22Rv1 (cell line): Measurements from ENCODE around the gene ADAMTS9.

ENCODE experiments used
- H3K27ac ChIP-seq: fragments of 450-650 bp; 2 replicates; pipeline ENCODE4 v1.5.1; 2017
- CTCF ChIP-seq: fragments of 450-650 bp; IDR thresholded peaks from 2 replicates; pipeline ENCODE4 v1.5.1; 2017; ENCODE audit warnings: mild to moderate bottlenecking
- ZFX ChIP-seq: fragments of 450-650 bp; IDR thresholded peaks from 2 replicates; pipeline ENCODE4 v1.6.1; 2017; ENCODE audit warnings: antibody characterized with exemption, borderline replicate concordance

The ADAMTS9 gene

GRCh38 chr3:64490180-64490724, 197.5 kb downstream of the ADAMTS9 start:
- H3K27ac ChIP-seq = no peak overlapping the region; the same call in 1 of the 2 replicates
- TF ChIP-seq CTCF (no peak), ZFX (no peak)

- peak overlapping the region; percentile 50 for H3K27ac ChIP-seq
- TF ChIP-seq ZFX (no peak), CTCF (no peak)
These were observed 198.3 kb downstream of the ADAMTS9 start for GRCh38 chr3:64489361-64490044.

- no peak for TF ChIP-seq CTCF
- TF ChIP-seq ZFX = no peak
- peak overlapping the region; percentile 50 for H3K27ac ChIP-seq
These were observed 198.9 kb downstream of the ADAMTS9 start for GRCh38 chr3:64488939-64489338.

- TF ChIP-seq CTCF = peak; percentile 79
- no peak for TF ChIP-seq ZFX
- no peak overlapping the region for H3K27ac ChIP-seq
These were observed 203.4 kb downstream of the ADAMTS9 start for GRCh38 chr3:64484289-64484992.

GRCh38 chr3:64483467-64483866, 204.3 kb downstream of the ADAMTS9 start:
- TF ChIP-seq ZFX = no peak
- no peak for TF ChIP-seq CTCF

GRCh38 chr3:64475037-64475436, 212.8 kb downstream of the ADAMTS9 start:
- TF ChIP-seq ZFX = no peak
- TF ChIP-seq CTCF = no peak
- no peak overlapping the region for H3K27ac ChIP-seq

More at GRCh38 chr3:64483467-64483866, 204.3 kb downstream of the ADAMTS9 start:
- no peak overlapping the region for H3K27ac ChIP-seq

GRCh38 chr3:64473466-64473865, 214.3 kb downstream of the ADAMTS9 start:
- H3K27ac ChIP-seq = no peak overlapping the region
- TF ChIP-seq CTCF = no peak
